Activated CD4-positive, alpha-beta T cell treated with anti-CD3 and anti-CD28 coated beads, Interleukin-2, amount 50 U/mL, for 48 hours (primary cell): Measurements from ENCODE around the gene ITGBL1.

Source experiments
- DNase-seq, 2 experiments: peaks; one replicate each; pipeline ENCODE4 v3.0.0-alpha.2; 2020

ITGBL1 gene

GRCh38 chr13:101706651-101707050 is 254.2 kb downstream of the ITGBL1 start:
- peak; percentile 2 to 9 for DNase-seq

- DNase-seq: no peak
These were observed 255.2 kb downstream of the ITGBL1 start for GRCh38 chr13:101707659-101708058.

DNA sequence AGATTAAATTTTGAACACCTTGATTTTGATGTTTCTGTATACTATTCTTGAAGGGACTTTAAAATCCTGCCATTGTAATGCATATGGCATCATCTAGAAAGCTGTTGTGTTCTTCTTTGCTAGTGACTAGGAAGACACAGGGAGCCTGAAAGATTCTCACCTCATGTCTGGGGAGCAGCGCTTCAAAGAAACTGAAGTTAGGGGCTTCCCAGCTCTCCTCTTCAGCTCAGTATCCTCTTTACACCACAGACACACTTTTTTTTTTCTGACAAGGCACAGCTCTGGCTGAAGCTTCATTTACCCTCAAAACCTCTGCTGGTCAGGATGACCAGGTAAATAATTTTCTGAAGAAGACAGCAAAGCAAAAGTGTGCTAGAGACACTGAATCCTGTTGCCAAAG is 255.6 kb downstream of the ITGBL1 start:
- no peak for DNase-seq

DNA sequence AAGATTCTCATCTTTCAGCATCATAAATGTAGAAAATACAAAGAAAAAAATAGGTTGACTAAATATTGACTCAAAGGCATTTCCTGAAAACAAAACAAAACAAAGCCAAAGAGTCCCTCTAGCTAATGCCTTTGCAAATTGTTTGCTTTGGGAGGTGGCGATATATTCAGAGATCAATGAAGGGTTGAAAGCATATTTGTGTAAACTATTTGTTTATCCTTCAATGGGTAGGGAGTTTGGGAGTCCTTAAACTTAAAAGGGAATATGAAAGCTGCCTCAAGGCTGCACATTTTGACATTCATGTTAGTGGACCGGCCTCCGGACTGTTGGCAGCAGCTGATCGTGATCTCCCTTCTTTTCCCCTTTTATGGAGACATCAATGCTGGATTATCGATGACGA is 257.5 kb downstream of the ITGBL1 start:
- DNase-seq: no peak

DNA sequence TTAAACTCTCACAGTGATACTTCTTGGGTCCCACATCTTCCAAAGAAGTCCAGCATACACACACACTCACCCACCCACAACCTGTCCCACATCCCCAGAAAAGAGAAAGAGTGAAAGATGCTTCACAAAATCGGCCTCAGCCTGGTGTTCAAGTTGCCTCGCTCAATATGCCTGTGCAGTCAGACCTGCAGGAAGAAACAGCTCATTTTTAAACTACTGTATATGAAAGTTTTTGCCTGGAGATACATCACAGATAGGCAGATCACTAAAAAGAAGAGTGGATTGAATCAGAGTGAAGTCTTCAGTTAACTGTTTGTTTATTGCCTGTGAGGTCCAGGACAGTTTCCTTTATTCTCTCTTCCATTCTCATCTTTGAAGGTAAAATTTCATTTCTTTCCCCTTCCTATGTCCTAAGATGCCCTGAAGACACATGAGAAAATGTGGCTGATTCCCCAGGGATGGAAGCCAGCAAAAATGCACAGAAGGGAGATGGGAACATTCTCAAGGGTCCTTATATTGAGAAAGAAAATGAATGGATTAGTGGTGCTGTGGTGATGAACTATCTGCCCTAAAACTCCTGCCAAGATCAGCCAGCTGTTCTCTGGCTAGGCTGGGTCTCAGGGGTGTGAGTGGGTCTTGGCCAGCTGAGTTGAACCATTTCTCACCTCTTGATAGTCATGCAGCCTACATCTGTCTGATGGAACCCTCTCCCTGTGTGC is 259.0 kb downstream of the ITGBL1 start:
- no peak for DNase-seq

DNA sequence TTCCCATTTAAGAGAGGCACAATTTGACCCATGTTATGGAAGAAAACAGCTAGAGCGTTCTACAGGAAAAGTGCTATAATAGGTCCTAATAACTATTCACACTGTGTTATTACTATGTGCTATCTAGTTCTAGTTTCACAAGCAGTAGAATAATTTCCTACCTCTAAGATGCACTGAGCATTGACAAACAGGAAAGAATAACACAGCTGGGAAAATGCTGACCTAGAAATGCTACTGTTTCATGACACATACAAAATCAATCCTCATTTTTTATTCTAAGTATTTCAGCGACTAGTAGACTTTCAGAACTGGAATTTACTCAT is 259.5 kb downstream of the ITGBL1 start:
- DNase-seq: no peak

- DNase-seq: no peak
These were observed 261.7 kb downstream of the ITGBL1 start for GRCh38 chr13:101714195-101714594.

DNA sequence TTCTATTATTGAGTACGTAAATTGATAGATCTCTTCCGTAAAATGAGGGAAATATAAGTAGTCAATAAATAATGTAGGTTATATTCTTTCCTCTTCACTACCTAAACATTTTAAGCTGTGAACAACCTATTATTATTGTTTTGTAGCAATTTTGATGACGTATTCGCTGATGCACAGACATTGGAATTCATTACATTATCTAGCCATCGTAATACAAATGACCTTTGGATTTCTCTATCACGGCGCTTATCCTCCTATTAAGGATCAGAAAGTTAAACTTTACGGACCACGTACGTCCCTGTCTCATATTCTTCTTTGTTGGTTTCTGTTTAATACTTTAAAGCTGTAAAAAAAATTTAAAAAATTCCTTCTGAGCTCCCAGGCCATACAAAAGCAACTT is 264.9 kb downstream of the ITGBL1 start:
- no peak for DNase-seq

DNA sequence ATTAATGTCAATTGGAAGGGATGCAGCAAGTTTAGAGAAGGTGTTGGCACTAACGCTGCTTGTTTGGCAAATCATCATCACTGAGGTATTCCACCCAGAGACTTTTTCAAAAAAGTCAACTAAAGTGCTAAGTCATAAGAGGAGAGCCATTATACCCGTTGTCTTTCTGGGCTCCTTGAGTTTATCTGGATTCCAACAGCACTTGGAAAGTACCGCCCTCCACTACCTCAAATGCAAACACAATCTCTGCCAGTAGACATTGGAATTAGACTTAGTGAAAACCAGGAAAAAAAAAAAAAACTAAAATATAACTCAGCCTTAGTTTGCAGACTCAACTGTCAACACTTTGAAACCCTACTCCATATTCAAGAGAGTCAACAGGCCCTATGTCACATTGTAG is 266.0 kb downstream of the ITGBL1 start:
- no peak for DNase-seq

- DNase-seq: no peak
These were observed 274.2 kb downstream of the ITGBL1 start for GRCh38 chr13:101726681-101727080.

DNA sequence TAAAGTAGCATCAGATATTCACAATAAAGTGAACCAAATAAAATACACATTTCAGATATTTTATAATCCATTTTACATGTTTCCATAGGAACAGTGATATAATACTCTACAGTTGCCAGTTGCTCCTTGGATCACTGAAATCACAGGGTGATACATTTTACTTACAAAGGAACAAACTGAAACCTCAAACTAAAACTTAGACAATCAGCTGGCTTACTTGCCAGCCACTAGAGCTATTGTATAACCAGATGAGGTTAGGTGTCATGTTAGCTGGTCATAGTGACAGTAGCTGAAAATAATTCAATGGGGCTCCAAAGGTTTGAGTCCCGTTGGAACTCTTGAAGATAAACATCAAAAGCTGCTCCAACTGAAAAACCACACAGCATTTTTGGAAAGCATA is 274.6 kb downstream of the ITGBL1 start:
- no peak for DNase-seq

DNA sequence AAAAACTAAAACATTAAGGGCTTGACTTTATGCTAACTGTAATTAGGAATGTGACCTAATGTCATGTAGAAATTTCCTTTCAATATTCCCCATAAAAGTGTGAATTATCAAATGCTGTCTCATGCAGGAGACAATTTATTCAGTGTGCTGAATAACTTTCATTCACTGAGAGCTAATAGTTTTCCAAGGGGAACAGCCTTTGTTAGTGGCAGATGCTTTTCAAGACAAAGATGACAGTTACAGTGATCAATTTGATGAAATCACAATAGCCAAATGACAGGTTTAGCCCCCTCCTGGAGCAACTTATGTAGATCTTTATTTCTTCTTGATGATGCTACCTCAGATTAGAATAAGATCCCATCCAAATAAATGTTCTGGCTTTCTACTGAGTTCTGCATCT is 275.5 kb downstream of the ITGBL1 start:
- no peak for DNase-seq

GRCh38 chr13:101728615-101729014 is 276.1 kb downstream of the ITGBL1 start:
- no peak for DNase-seq

DNA sequence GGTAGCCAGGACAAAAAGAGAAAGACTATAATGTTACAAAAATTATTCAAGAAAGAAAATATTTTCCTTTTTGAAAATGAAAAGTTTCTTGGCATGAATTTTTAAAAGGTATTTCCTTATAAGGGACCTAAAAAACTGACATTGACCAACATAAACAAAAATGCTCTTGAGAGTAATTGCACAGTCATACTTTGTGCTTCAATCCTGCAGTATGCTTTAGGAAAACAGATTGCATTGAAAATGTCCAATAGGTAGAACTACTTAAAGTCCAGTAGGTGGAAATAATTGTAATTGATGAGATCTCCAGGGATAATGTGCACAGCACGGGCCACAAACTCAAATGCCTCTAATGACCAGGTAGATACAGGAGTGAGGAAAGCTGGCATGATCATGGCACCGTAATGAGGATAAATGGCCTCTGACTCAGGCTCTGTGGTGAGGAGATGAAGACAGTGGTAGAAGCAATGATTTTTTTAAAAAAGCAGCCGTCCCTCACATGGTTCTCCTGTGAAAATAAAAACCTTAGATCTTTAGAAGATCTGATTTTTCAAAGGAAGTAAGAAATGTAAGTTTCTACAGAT is 278.0 kb downstream of the ITGBL1 start:
- no peak for DNase-seq

GRCh38 chr13:101736566-101736965 is 284.1 kb downstream of the ITGBL1 start:
- DNase-seq: no peak

DNA sequence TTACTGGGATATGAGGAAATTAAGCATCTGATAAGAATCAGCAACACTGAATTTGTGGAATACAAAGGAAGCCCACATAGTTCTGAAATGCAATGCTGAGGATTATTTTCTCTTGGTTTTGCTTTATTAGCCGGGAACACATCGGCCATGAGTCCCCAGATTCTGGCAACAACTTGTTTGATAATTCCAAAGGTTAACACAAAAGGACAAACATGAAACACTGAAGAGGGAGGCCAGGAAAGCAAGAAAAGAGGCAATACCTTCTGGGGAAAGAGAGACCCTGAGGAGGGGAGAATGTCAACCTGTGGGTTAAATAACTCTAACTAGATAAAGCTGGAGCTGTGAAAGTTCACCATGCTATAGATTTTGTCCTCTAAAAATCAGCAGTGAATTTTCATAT is 285.9 kb downstream of the ITGBL1 start:
- DNase-seq: no peak

DNA sequence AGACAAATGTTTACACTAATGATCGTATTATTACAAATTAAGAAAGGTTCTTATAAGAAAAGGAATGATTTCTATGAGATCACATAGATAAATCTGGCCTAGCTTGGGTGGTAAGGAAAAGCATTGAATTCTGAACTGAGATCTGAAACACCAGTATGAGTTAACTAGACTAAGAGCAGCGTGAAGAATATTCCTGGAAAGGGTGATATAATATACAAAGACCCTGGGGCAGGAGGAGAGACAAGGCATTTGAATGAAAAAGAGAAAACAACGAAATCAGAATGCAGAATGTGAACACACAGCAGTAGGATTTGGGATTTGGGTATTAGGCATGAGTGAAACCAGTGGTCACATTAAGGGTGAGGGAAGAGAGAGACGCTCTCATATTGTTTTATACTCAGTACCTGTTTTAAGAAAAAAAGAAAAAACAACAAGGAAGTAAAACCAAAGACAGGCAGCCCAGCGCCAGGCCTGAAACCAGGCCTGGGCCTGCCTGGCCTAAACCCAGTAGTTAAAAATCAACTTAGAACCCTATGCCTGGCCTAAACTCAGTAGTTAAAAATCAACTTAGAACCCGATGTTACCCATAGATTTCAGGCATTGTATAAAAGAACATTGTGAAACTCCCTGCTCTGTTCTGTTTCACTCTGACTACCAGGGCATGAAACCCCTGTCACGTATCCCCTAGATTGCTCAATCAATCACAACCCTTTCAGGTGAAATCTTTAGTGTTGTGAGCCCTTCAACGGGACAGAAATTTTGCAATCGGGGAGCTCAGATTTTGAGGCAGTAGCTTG is 287.1 kb downstream of the ITGBL1 start:
- no peak for DNase-seq

- no peak for DNase-seq
These were observed 294.0 kb downstream of the ITGBL1 start for GRCh38 chr13:101746513-101746912.

- DNase-seq: no peak
These were observed 294.6 kb downstream of the ITGBL1 start for GRCh38 chr13:101747039-101747438.

GRCh38 chr13:101749584-101749983 is 297.1 kb downstream of the ITGBL1 start:
- DNase-seq: no peak

DNA sequence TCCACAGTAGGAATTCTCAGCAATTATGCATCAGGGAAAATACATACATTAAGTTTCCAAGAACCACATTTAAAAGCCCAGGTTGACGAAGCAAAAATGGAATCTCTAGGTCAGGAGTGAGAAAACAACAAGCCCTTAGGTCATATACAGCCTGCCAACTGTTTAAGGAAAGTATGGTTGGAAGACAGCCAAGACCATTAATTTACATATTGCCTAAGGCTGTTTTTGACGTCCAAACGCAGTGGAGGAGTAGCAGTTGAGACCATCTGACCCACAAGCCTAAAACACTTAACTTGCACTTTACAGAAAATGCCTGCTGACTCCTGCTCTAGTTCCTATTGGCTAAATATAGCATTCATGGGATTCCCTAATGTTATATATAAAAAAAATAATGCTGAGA is 299.0 kb downstream of the ITGBL1 start:
- no peak for DNase-seq

DNA sequence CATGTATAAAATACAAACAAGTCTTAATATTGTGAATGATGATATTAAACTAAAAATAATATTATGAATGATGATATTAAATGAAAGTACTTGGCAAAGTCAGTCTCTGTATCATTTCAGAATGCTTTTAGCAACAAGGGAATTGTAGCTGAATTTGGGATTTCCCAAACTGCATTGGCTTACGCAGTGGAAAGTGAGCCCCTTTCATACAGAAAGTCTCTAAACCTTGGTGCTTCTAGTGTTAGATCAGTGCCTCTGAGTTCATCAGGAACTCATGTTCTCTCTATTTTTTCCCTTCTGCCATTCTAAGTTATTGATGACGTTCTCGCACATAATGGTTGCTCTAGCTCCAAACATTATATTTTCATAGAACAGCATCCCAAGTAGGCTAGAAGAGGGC is 300.0 kb downstream of the ITGBL1 start:
- DNase-seq: no peak

GRCh38 chr13:101755228-101755887 is 302.9 kb downstream of the ITGBL1 start:
- no peak for DNase-seq
